NCI-H774 (cell line): ENCODE results near the gene ANKLE2.
"Not testable (repeated sequence)": the region's sequence is repeated elsewhere in the genome, so short reads cannot be mapped to it uniquely, and the experiment has no call there.

ENCODE experiments used
- DNase-seq: peaks from one replicate; lab custom pipeline; 2025; lab: John Stamatoyannopoulos, UW

The ANKLE2 gene

GRCh38 chr12:132761032-132761920 lies at the start of gene ANKLE2:
TSS of gene ANKLE2 (minus strand) at chr12:132761832. CDS start at chr12:132761798, 34 bp downstream.
- peak; percentile 48 for DNase-seq

- not testable (repeated sequence) for DNase-seq
Measured at GRCh38 chr12:132809391-132809790, 47.8 kb upstream of the ANKLE2 start.

- DNase-seq: no peak
Measured at GRCh38 chr12:132807295-132808092, 45.9 kb upstream of the ANKLE2 start.

- no peak for DNase-seq
Measured at GRCh38 chr12:132806857-132807256, 45.2 kb upstream of the ANKLE2 start.

GRCh38 chr12:132804426-132804861 lies 42.8 kb upstream of the ANKLE2 start:
- no peak for DNase-seq

GRCh38 chr12:132803888-132804287 lies 42.3 kb upstream of the ANKLE2 start:
- no peak for DNase-seq

- DNase-seq: no peak
Measured at GRCh38 chr12:132803125-132803524, 41.5 kb upstream of the ANKLE2 start.

- DNase-seq: no peak
Measured at GRCh38 chr12:132801741-132802140, 40.1 kb upstream of the ANKLE2 start.

- no peak for DNase-seq
Measured at GRCh38 chr12:132798836-132799235, 37.2 kb upstream of the ANKLE2 start.

GRCh38 chr12:132797820-132798570 lies 36.4 kb upstream of the ANKLE2 start:
- DNase-seq: no peak

GRCh38 chr12:132795847-132796246 lies 34.2 kb upstream of the ANKLE2 start:
- DNase-seq: no peak

GRCh38 chr12:132791940-132792339 lies 30.3 kb upstream of the ANKLE2 start:
- not testable (repeated sequence) for DNase-seq

GRCh38 chr12:132789099-132789471 lies 27.5 kb upstream of the ANKLE2 start:
- no peak for DNase-seq

- DNase-seq: no peak
Measured at GRCh38 chr12:132788375-132789098, 26.9 kb upstream of the ANKLE2 start.

- DNase-seq: no peak
Measured at GRCh38 chr12:132787877-132788276, 26.2 kb upstream of the ANKLE2 start.

GRCh38 chr12:132786192-132786591 lies 24.6 kb upstream of the ANKLE2 start:
- DNase-seq: no peak

- DNase-seq: no peak
Measured at GRCh38 chr12:132784580-132784979, 22.9 kb upstream of the ANKLE2 start.

GRCh38 chr12:132783917-132784531 lies 22.4 kb upstream of the ANKLE2 start:
- DNase-seq: no peak

- no peak for DNase-seq
Measured at GRCh38 chr12:132781938-132782337, 20.3 kb upstream of the ANKLE2 start.

GRCh38 chr12:132779781-132780353 lies 18.2 kb upstream of the ANKLE2 start:
- DNase-seq: no peak

GRCh38 chr12:132777614-132778013 lies 16.0 kb upstream of the ANKLE2 start:
- DNase-seq: no peak
